GM18507 (cell line): ENCODE measurements around the gene KLHDC10.
"Not testable (repeated sequence)": the region's sequence is repeated elsewhere in the genome, so short reads cannot be mapped to it uniquely, and the experiment has no call there.

Source experiments
- DNase-seq: peaks from one replicate; pipeline ENCODE4 v3.0.0; 2011; ENCODE audit warnings: low read depth; ENCODE audit not compliant: insufficient read length; ENCODE audit errors: extremely low spot score
- FAIRE-seq: peaks from 2 replicates; lab custom pipeline; 2011; peaks lifted over from hg19 to GRCh38; lab: Jason Lieb, UNC

Gene KLHDC10

GRCh38 chr7:130113426-130113805, 43.1 kb downstream of the KLHDC10 start:
- FAIRE-seq, DNase-seq: not testable (repeated sequence)

GRCh38 chr7:130113887-130114286, 43.6 kb downstream of the KLHDC10 start:
- no peak for DNase-seq
- no peak for FAIRE-seq

- peak; percentile 45 for FAIRE-seq
Measured at GRCh38 chr7:130114374-130114773, 44.0 kb downstream of the KLHDC10 start.

GRCh38 chr7:130114776-130115175, 44.4 kb downstream of the KLHDC10 start:
- DNase-seq: no peak
- no peak for FAIRE-seq

More at GRCh38 chr7:130114374-130114773, 44.0 kb downstream of the KLHDC10 start:
- peak; percentile 11 for DNase-seq

- FAIRE-seq (no peak), DNase-seq (no peak)
Measured at GRCh38 chr7:130118294-130118693, 48.0 kb downstream of the KLHDC10 start.

GRCh38 chr7:130118801-130119200, 48.5 kb downstream of the KLHDC10 start:
- FAIRE-seq: no peak
- DNase-seq: no peak

GRCh38 chr7:130123501-130123900, 53.2 kb downstream of the KLHDC10 start:
- FAIRE-seq: no peak

GRCh38 chr7:130124711-130125110, 54.4 kb downstream of the KLHDC10 start:
- DNase-seq (no peak), FAIRE-seq (no peak)

More at GRCh38 chr7:130123501-130123900, 53.2 kb downstream of the KLHDC10 start:
- DNase-seq: no peak

GRCh38 chr7:130126840-130127239, 56.5 kb downstream of the KLHDC10 start:
- not testable (repeated sequence) for FAIRE-seq, DNase-seq

GRCh38 chr7:130127404-130127803, 57.1 kb downstream of the KLHDC10 start:
- FAIRE-seq (no peak), DNase-seq (no peak)

GRCh38 chr7:130127821-130128317, 57.5 kb downstream of the KLHDC10 start:
- no peak for FAIRE-seq

GRCh38 chr7:130129011-130129411, 58.7 kb downstream of the KLHDC10 start:
- no peak for DNase-seq
- no peak for FAIRE-seq

More at GRCh38 chr7:130127821-130128317, 57.5 kb downstream of the KLHDC10 start:
- no peak for DNase-seq

GRCh38 chr7:130131191-130131834, 61.0 kb downstream of the KLHDC10 start:
- FAIRE-seq (no peak), DNase-seq (no peak)

- no peak for FAIRE-seq
- no peak for DNase-seq
Measured at GRCh38 chr7:130131964-130132875, 61.9 kb downstream of the KLHDC10 start.

- no peak for FAIRE-seq
- DNase-seq: no peak
Measured at GRCh38 chr7:130133029-130133782, 62.9 kb downstream of the KLHDC10 start.

- DNase-seq (no peak), FAIRE-seq (no peak)
Measured at GRCh38 chr7:130134106-130134636, 63.8 kb downstream of the KLHDC10 start.

- DNase-seq (no peak), FAIRE-seq (no peak)
Measured at GRCh38 chr7:130134726-130135125, 64.4 kb downstream of the KLHDC10 start.

- no peak for FAIRE-seq
Measured at GRCh38 chr7:130135208-130136205, 65.2 kb downstream of the KLHDC10 start.

More at GRCh38 chr7:130135208-130136205, 65.2 kb downstream of the KLHDC10 start:
- DNase-seq: no peak
